ELF-1 (cell line): ENCODE results near the gene PPP2R3B.
"Not testable (repeated sequence)": the region's sequence is repeated elsewhere in the genome, so short reads cannot be mapped to it uniquely, and the experiment has no call there.

ENCODE experiments used
- DNase-seq: peaks from one replicate; pipeline ENCODE4 v3.0.0-alpha.2; 2016; ENCODE audit warnings: low read depth, low spot score

The PPP2R3B gene

GRCh38 chrX:386768-387575, at the start of gene PPP2R3B:
Gene PPP2R3B, minus strand, starts transcription at chrX:386907. Its CDS starts 216 bp downstream, at chrX:386691.
- DNase-seq, result peak; percentile 99

GRCh38 chrX:435536-436122, 48.9 kb upstream of the PPP2R3B start:
- DNase-seq, result no peak

GRCh38 chrX:434946-435345, 48.2 kb upstream of the PPP2R3B start:
- no peak for DNase-seq

GRCh38 chrX:433771-434170, 47.1 kb upstream of the PPP2R3B start:
- no peak for DNase-seq

GRCh38 chrX:432666-433065, 46.0 kb upstream of the PPP2R3B start:
- DNase-seq, result not testable (repeated sequence)

- no peak for DNase-seq
Observed at GRCh38 chrX:431492-432111, 44.9 kb upstream of the PPP2R3B start.

GRCh38 chrX:431056-431455, 44.3 kb upstream of the PPP2R3B start:
- DNase-seq, result no peak

- no peak for DNase-seq
Observed at GRCh38 chrX:429266-429825, 42.6 kb upstream of the PPP2R3B start.

GRCh38 chrX:427812-428725, 41.4 kb upstream of the PPP2R3B start:
- DNase-seq, result peak; percentile 67

GRCh38 chrX:426881-427280, 40.2 kb upstream of the PPP2R3B start:
- DNase-seq, result no peak

GRCh38 chrX:425056-425455, 38.3 kb upstream of the PPP2R3B start:
- no peak for DNase-seq

GRCh38 chrX:421646-422391, 35.1 kb upstream of the PPP2R3B start:
- DNase-seq, result no peak

- DNase-seq, result no peak
Observed at GRCh38 chrX:420496-421223, 34.0 kb upstream of the PPP2R3B start.

GRCh38 chrX:418927-419729, 32.4 kb upstream of the PPP2R3B start:
- peak; percentile 47 for DNase-seq

GRCh38 chrX:415498-415897, 28.8 kb upstream of the PPP2R3B start:
- DNase-seq, result not testable (repeated sequence)

GRCh38 chrX:413322-414201, 26.9 kb upstream of the PPP2R3B start:
- peak; percentile 68 for DNase-seq

- no peak for DNase-seq
Observed at GRCh38 chrX:410296-410695, 23.6 kb upstream of the PPP2R3B start.

GRCh38 chrX:405149-405548, 18.4 kb upstream of the PPP2R3B start:
- DNase-seq, result no peak
